ENCODE results near the gene LAMC1.
A peak's percentile ranks its signal among the peaks of the same experiment; 100 is the strongest.

Gene LAMC1

DNA sequence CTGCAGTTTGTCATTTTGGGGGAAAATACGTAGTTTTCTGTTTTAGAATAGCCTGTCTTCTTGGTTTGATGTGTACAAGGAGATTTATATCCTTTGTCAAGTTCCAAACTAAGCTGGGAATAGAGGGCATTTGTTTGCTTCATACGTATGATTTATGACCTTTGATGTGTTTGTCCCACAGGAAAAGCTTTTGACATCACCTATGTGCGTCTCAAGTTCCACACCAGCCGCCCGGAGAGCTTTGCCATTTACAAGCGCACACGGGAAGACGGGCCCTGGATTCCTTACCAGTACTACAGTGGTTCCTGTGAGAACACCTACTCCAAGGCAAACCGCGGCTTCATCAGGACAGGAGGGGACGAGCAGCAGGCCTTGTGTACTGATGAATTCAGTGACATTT lies 79.9 kb downstream of the LAMC1 start:
- Histone ChIP-seq H3K36me3 (ENCODE audit: insufficient read depth) (no peaks in the 10 kb centered on the region), H3K4me2 (no peak overlapping the region), H3K79me2 (ENCODE audit: insufficient read depth, low read depth) (no peaks in the 10 kb centered on the region), H3K27ac (no peak overlapping the region), H3K4me1 (ENCODE audit: low read depth, poor library complexity, severe bottlenecking) (peaks cover 59% of the 10 kb centered on the region), H3K4me3 (IDR thresholded peaks at IDR 0.05; ENCODE audit: insufficient read depth, low read depth, low read length) (no peak overlapping the region), H3K27me3 (ENCODE audit: insufficient read depth, low read depth) (no peaks in the 10 kb centered on the region), H4K20me1 (ENCODE audit: insufficient read depth) (no peaks in the 10 kb centered on the region), H3K9ac (no peak overlapping the region), H2AFZ (ENCODE audit: low read depth) (no peak overlapping the region)
- TF ChIP-seq, protein P1, sequence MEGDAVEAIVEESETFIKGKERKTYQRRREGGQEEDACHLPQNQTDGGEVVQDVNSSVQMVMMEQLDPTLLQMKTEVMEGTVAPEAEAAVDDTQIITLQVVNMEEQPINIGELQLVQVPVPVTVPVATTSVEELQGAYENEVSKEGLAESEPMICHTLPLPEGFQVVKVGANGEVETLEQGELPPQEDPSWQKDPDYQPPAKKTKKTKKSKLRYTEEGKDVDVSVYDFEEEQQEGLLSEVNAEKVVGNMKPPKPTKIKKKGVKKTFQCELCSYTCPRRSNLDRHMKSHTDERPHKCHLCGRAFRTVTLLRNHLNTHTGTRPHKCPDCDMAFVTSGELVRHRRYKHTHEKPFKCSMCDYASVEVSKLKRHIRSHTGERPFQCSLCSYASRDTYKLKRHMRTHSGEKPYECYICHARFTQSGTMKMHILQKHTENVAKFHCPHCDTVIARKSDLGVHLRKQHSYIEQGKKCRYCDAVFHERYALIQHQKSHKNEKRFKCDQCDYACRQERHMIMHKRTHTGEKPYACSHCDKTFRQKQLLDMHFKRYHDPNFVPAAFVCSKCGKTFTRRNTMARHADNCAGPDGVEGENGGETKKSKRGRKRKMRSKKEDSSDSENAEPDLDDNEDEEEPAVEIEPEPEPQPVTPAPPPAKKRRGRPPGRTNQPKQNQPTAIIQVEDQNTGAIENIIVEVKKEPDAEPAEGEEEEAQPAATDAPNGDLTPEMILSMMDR (conservative IDR thresholded peaks at IDR 0.05; ENCODE audit: low read depth, low read length) = no peak

DNA sequence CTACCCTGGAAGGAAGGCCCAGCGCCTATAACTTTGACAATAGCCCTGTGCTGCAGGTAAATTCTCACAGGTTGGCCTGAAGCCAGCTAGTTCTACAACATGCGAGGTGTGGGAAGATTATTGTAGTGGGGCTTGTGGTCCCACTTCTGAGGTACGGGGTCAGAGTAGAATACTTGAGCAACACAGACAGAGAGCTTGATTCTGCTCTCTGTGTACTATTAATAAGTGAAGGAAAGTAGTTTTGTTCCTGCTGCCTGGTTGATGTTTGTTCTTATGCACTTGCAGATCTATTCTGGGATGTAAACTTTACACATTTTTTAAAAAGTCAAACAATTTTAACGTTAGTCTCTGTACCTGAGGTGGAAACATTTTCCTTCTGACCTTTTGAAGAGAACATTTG lies 80.4 kb downstream of the LAMC1 start:
- TF ChIP-seq, protein P1 (conservative IDR thresholded peaks at IDR 0.05; ENCODE audit: low read depth, low read length) = no peak
- Histone ChIP-seq H3K9ac (no peak overlapping the region), H3K4me1 (ENCODE audit: low read depth, poor library complexity, severe bottlenecking) (peaks cover 59% of the 10 kb centered on the region), H3K36me3 (ENCODE audit: insufficient read depth) (no peaks in the 10 kb centered on the region), H3K27ac (no peak overlapping the region), H4K20me1 (ENCODE audit: insufficient read depth) (no peaks in the 10 kb centered on the region), H2AFZ (ENCODE audit: low read depth) (no peak overlapping the region), H3K4me3 (IDR thresholded peaks at IDR 0.05; ENCODE audit: insufficient read depth, low read depth, low read length) (no peak overlapping the region), H3K79me2 (ENCODE audit: insufficient read depth, low read depth) (no peaks in the 10 kb centered on the region), H3K27me3 (ENCODE audit: insufficient read depth, low read depth) (no peaks in the 10 kb centered on the region), H3K4me2 (no peak overlapping the region; the same call in 1 of the 2 replicates)

DNA sequence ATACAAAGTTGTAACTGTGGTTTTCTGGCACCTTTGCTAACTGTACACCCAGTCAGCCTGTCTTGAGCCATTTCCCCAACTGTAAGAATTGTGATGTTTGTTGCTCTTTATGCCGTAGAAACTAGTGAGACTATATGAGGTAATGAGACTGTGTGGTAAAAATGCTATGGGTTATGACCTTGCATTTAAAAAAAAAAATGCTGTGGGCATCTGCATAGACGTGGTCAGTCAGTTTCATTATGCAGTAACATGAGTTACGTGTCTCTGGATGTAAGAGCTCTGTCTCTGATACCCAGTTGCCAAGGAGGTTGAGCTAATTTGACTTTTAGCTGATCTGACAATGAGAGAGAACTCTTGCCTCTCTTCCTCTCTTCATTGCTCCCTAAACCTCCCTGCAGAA lies 82.2 kb downstream of the LAMC1 start:
- peak overlapping the region; percentile 19; the same call in 1 of the 2 replicates for H3K27ac ChIP-seq
- H4K20me1 ChIP-seq (ENCODE audit: insufficient read depth) = no peaks in the 10 kb centered on the region
- H3K4me3 ChIP-seq (IDR thresholded peaks at IDR 0.05; ENCODE audit: insufficient read depth, low read depth, low read length) = no peak overlapping the region
- peak overlapping the region; percentile 29; the same call in 1 of the 2 replicates for H3K4me2 ChIP-seq
- H3K36me3 ChIP-seq (ENCODE audit: insufficient read depth) = no peaks in the 10 kb centered on the region
- no peaks in the 10 kb centered on the region for H3K79me2 ChIP-seq (ENCODE audit: insufficient read depth, low read depth)
- TF ChIP-seq, protein P1 (conservative IDR thresholded peaks at IDR 0.05; ENCODE audit: low read depth, low read length) = no peak
- H3K27me3 ChIP-seq (ENCODE audit: insufficient read depth, low read depth) = no peaks in the 10 kb centered on the region
- H3K9ac ChIP-seq = no peak overlapping the region
- H3K4me1 ChIP-seq (ENCODE audit: low read depth, poor library complexity, severe bottlenecking) = peaks cover 58% of the 10 kb centered on the region
- H2AFZ ChIP-seq (ENCODE audit: low read depth) = no peak overlapping the region

DNA sequence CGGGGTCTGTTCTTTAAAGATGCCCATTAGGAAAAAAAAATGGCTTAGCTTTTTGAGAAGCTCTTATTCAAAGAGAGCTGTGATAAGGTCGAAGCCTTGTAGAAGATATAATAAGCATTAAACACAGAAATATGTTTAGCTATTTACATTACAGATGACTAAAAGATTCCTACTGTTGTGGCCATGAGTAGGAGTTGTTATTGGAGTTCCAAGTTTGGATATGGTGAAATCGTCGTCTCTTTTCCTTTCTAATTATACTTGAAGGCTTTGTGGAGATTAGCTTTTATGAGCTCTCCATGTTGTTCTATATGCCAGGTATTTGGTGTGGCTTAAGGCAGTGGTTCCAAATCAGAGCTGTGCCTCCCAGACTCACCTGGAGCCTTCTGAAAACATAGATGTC lies 82.9 kb downstream of the LAMC1 start:
- Histone ChIP-seq H4K20me1 (ENCODE audit: insufficient read depth) (no peaks in the 10 kb centered on the region), H3K79me2 (ENCODE audit: insufficient read depth, low read depth) (no peaks in the 10 kb centered on the region), H3K36me3 (ENCODE audit: insufficient read depth) (no peaks in the 10 kb centered on the region), H3K4me3 (IDR thresholded peaks at IDR 0.05; ENCODE audit: insufficient read depth, low read depth, low read length) (no peak overlapping the region), H3K27me3 (ENCODE audit: insufficient read depth, low read depth) (no peaks in the 10 kb centered on the region), H3K27ac (no peak overlapping the region), H3K4me2 (peak overlapping the region; percentile 29; the same call in 1 of the 2 replicates), H3K4me1 (ENCODE audit: low read depth, poor library complexity, severe bottlenecking) (peaks cover 51% of the 10 kb centered on the region), H3K9ac (no peak overlapping the region), H2AFZ (ENCODE audit: low read depth) (no peak overlapping the region)
- TF ChIP-seq, protein P1 (conservative IDR thresholded peaks at IDR 0.05; ENCODE audit: low read depth, low read length) = no peak
